HG02798 (cell line): Measurements from ENCODE around the gene PPP2R3C.
"Not testable (repeated sequence)": the region's sequence is repeated elsewhere in the genome, so short reads cannot be mapped to it uniquely, and the experiment has no call there.

Experiments used
- ATAC-seq: cut with Tn5 transposase; IDR thresholded peaks from one replicate; pipeline ENCODE4 v1.9.1; 2021; ENCODE audit warnings: mild to moderate bottlenecking; ENCODE audit not compliant: unreplicated experiment, poor library complexity

The PPP2R3C gene

GRCh38 chr14:35133542-35134328 lies 11.9 kb upstream of the PPP2R3C start:
- ATAC-seq = no peak

- no peak for ATAC-seq
Measured at GRCh38 chr14:35124127-35124526, 2.3 kb upstream of the PPP2R3C start.

DNA sequence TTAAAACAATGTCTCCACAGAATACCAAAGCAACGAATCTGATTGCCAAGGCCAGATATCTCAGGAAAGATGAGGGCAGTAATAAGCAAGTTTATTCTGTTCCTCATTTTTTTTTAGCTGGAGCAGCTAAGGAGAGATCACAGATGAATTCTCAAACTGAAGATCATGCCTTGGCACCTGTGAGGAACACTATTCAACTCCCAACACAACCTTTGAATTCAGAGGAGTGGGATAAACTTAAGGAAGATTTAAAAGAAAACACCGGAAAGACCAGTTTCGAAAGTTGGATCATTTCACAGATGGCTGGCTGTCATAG lies 1.6 kb upstream of the PPP2R3C start:
- ATAC-seq = no peak

GRCh38 chr14:35122696-35123387 lies 1.1 kb upstream of the PPP2R3C start:
- no peak for ATAC-seq

DNA sequence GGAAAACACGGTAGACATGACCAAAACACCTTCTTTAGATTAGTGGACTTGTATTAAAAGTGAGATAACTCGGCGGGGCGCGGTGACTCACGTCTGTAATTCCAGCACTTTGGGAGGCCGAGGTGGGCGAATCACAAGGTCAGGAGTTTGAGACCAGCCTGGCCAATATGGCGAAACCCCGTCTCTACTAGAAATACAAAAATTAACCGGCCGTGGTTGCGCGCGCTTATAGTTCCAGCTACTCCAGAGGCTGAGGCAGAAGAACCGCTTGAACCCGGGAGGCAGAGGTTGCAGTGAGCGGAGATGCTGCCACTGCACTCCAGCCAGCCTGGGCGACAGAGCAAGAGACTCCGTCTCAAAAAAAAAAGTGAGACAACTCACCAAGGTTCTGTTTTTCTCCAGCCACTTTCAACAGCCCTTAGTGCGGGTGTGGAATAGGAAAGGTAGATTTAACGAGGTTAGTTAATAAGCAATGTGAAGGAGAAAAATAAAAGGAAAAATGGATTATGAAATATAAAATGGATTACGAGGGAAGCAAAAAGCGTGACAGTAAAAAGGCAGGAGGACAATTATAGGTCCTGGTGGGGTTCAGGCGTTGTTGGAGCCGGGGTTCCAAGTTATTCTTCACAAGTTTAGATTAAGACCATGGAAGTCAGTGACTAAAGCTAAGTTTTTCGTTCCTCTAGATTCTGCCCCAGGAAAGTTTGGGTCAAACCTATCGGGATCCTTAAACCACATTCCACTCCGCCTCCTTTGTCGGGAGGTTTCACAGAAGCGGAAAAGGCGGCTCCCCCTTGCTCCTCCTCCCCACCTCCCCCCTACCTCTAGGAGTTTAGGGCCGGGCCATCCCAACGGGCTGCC lies 534 bp downstream of the PPP2R3C start:
- no peak for ATAC-seq

DNA sequence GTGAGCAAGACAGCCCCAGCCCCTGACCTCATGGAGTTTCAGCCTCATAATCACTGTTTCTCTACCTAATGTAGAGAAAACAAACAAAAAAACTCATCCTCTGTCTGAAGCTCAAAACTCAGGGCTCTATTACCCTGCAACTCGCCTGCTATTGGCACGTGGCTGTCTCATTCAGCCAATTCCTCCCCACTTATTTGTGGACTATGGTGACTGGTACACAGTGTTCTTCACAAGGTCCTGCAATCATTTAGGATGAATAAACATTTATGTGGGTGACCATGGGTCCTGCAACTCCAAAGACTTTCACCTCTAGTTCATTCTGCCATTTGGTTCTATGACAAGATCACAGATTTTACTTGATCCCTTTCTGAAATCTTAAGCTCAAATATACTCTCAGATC lies 4.7 kb downstream of the PPP2R3C start:
- ATAC-seq = no peak

GRCh38 chr14:35116242-35116641 lies 5.5 kb downstream of the PPP2R3C start:
- ATAC-seq = no peak

DNA sequence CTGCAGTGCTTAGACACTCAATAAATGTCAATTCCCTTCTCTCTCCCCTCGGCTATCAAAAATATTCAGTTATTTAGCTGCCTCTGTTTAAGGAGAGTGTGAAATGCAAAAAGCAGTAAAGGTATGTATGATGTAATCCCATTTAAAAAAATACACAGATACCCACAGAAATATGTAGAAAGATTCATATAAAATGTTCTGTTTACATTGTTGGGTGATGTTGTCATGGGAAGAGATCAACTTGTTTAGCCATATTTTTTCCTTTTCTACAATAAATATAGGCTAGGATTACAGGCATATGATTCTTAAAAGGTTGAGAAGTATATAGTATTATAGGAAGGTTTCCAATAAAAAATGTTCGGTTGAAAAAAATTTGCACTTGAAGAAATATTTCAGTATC lies 7.8 kb downstream of the PPP2R3C start:
- ATAC-seq = no peak

- ATAC-seq = no peak
Measured at GRCh38 chr14:35113308-35113950, 8.4 kb downstream of the PPP2R3C start.

DNA sequence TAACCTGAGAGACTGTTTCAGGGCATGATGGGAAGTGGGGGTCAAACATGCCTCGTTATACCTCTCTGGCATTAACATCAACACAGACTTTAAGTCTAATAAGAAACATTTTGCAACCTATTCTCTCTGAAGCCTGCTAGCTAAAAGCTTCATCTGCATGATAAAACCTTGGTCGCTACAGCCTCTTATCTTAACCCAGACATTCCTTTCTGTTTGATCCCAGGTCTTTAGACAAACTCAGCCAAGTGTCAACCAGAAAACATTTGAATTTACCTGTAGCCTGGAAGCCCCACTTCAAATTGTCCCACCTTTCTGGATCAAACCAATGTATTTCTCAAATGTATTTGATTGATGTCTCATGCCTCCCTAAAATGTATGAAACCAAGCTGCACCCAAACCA lies 9.1 kb downstream of the PPP2R3C start:
- no peak for ATAC-seq

- ATAC-seq = no peak
Measured at GRCh38 chr14:35107866-35108265, 13.9 kb downstream of the PPP2R3C start.

DNA sequence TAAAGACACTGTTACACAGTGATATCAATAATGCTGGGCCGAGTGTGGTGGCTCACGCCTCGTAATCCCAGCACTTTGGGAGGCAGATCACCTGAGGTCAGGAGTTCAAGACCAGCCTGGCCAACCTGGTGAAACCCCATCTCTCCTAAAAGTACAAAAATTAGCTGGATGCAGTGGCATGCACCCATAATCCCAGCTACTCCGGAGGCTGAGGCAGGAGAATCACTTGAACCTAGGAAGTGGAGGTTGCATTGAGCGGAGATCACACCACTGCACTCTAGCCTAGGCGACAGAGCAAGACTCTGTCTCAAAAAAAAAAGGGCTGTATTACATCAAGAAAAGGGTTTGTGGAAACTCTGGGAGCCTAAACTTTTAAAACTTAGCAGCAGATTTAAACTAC lies 27.1 kb downstream of the PPP2R3C start:
- ATAC-seq = not testable (repeated sequence)

GRCh38 chr14:35088514-35088913 lies 33.3 kb downstream of the PPP2R3C start:
- no peak for ATAC-seq

GRCh38 chr14:35085441-35085840 lies 36.3 kb downstream of the PPP2R3C start:
- ATAC-seq = no peak

DNA sequence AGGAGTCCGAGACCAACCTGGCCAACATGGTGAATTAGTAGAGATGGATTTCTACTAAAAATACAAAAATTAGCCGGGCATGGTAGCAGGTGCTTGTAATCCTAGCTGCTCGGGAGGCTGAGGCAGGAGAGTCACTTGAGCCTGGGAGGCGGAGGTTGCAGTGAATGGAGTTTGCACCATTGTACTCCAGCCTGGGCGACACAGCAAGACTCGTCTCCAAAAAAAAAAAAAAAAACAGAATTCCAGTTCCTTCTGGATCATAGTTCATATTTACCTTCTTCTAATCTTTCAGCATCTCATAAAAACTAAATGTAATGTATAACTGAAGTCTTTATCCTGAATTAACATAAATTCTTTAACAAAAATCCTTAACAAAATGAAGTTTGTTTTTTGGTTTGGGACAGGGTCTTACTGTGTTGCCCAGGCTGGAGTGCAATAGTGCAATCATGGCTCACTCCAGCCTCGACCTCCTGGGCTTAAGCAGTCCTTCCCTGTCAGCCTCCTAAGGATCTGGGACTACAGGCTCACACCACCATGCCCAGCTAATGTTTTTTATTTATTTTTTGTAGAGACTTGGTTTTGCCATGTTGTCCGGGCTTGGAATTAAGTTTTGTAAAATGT lies 38.1 kb downstream of the PPP2R3C start:
- no peak for ATAC-seq

DNA sequence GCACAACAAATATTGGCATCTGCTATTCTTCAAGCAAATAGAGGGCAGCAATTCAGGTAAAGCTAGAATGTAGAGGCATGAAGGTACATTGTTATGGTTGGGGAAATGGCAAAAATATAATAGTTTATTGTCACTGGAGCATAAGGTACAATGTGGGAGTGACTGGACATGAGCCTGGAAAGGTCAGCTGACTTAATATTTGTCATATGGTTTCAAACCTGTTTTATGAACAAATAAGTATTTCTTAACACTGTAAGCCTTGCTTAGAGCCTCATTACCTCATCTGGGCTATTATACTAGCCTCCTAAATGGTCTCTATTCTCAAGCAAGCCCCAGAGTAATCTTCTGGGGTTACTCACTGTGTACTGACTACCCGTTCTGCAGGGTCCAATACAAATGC lies 42.0 kb downstream of the PPP2R3C start:
- ATAC-seq = no peak

GRCh38 chr14:35078082-35078481 lies 43.7 kb downstream of the PPP2R3C start:
- ATAC-seq = no peak

DNA sequence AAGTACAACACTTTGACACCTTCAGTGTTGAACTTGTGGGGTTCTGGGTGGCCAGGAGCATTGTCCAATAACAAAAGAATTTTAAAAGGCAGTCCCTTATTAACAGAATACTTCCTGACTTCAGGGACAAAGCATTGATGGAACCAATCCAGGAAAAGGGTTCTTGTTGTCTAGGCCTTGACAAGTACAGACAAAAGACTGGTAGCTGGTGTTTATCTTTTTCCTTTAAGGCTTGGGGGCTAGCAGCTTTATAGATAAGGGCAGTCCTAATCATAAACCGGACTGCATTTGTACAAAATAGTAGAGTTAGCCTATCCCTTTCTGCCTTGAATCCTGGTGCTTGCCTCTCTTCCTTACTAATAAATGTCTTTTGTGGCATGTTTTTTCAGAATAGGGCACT lies 48.3 kb downstream of the PPP2R3C start:
- ATAC-seq = no peak

GRCh38 chr14:35072226-35072625 lies 49.6 kb downstream of the PPP2R3C start:
- ATAC-seq = no peak
